GM10266 (cell line): Measurements from ENCODE around the gene DAPK3.
"Not testable (repeated sequence)": the region's sequence is repeated elsewhere in the genome, so short reads cannot be mapped to it uniquely, and the experiment has no call there.

Experiments used
- DNase-seq: peaks from one replicate; pipeline ENCODE4 v3.0.0; 2012; ENCODE audit errors: extremely low spot score
- TF ChIP-seq, protein P1 (sequence below): IDR thresholded peaks from 2 replicates; pipeline ENCODE4 v1.5.1; 2012; ENCODE audit warnings: mild to moderate bottlenecking, low read depth; ENCODE audit not compliant: control insufficient read depth, insufficient read depth; ENCODE audit errors: missing control alignments

The DAPK3 gene

DNA sequence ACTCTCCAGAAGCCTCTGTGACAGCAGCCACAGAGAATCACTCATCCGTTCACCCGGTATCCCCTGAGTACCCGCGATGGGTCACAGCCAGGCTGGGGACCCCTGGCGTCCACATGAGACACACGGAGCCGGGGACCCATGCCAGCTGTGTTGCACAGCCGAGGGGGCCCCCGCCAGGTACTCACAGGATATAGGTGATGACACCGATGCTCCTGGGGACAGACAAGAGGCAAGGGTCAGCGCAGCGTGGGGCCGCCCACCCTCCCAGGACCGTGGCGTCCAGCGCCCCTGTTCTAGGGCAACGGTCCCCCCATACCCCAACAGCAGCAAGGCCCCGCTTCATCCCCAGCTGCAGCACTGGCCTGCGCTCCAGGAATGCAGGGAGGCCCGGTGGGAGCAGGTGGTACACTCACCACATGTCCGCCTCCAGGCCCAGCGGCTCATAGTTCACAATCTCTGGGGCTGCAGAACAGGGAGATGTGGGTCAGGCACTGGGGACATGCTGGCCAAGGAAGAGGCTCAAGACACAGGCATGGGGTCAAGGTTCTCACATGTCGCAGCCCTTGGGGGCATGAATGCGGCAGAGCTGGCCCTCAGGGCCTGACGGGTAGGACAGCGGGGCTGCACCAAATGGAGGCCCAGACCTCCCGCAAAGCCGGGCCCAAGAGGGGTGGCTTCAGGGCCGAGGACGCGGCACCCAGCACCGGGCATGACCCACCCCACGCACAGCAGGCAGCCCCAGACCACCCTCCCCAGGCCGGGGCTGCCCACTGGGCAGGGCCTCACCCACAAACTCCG lies 7.2 kb downstream of the DAPK3 start:
- no peak for DNase-seq
- TF ChIP-seq, protein P1, sequence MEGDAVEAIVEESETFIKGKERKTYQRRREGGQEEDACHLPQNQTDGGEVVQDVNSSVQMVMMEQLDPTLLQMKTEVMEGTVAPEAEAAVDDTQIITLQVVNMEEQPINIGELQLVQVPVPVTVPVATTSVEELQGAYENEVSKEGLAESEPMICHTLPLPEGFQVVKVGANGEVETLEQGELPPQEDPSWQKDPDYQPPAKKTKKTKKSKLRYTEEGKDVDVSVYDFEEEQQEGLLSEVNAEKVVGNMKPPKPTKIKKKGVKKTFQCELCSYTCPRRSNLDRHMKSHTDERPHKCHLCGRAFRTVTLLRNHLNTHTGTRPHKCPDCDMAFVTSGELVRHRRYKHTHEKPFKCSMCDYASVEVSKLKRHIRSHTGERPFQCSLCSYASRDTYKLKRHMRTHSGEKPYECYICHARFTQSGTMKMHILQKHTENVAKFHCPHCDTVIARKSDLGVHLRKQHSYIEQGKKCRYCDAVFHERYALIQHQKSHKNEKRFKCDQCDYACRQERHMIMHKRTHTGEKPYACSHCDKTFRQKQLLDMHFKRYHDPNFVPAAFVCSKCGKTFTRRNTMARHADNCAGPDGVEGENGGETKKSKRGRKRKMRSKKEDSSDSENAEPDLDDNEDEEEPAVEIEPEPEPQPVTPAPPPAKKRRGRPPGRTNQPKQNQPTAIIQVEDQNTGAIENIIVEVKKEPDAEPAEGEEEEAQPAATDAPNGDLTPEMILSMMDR = no peak

DNA sequence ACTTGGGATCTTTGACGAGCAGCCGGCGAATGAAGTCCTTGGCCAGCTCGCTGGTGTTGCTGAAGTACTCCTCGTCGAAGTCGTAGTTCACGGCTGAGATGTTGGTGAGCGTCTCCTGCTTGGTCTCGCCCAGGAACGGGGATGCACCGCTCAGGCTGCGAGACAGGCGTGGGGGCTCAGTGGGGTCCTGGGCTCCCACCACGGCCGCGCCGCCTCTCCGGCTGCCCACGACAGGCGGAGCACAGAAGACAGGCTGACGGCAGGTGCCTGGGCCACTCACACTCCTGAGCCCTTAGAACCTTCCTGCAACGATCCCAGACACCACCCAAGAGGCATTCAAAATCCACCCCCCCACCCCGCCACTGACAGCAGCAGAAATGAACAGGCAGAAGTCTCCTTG lies 9.9 kb downstream of the DAPK3 start:
- no peak for DNase-seq
- TF ChIP-seq, protein P1 = no peak

DNA sequence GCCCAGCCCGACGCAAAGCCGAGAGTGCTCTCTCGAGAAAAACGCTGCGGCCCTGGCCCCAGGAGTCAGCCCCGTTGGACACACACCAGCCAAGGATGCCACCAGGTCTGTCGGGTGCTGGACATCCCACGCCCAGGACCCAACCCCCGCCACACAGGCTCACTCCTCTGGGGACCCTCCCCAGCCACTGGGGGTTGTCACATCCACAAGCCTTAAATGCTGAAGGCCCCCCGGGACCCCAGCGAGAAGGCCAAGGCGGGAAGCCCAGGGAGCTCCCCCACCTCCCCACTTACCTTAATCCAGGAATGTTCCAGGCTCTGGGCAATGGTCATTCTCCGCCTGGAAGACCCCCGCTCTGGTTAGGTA lies 11.2 kb downstream of the DAPK3 start:
- TF ChIP-seq, protein P1 = no peak
- DNase-seq = no peak

DNA sequence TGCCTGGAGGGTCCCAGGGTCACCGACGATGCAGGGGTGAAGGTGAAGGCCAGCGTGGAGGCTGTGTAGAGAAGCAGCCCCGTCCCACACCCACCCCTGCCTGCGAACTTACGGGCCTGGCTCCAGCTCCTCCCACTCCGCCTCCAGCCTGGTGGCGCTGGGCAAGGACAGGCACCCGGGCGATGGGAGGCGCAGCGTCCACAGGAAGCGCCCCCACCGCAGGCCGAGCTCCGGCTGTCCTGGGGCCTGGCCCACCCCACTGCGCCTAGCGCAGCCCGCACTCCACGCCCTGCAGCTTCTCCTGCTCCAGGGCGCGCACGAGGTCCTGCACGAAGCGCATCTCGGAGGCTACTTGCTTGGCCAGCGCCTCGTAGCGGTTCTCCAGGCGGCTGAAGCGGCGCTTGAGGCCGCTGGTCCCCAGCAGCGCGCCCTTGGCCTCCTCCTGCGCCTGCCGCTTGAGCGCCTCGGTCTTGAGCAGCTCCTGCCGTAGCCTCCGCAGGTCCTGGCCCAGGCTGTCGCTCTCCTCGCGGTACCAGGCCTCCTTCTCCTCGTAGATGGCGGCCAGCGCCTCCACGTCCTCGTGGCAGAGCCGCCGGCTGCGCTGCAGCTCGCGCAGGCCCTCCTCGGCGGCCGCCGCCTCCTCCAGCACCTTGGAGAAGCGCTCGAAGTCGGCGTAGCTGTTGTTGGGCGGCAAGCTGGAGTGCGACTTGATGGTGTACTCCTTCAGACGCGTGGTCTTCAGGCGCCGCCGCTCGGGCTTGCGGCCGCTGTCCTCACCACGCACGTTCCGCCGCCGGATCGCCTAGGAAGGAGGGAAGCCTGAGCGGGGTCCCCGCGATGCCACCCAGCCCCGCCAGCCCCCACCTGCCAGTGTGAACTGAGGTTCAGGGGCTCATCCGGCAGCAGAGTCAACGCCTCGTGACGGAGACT lies 11.8 kb downstream of the DAPK3 start:
- no peak for DNase-seq
- TF ChIP-seq, protein P1 = no peak

DNA sequence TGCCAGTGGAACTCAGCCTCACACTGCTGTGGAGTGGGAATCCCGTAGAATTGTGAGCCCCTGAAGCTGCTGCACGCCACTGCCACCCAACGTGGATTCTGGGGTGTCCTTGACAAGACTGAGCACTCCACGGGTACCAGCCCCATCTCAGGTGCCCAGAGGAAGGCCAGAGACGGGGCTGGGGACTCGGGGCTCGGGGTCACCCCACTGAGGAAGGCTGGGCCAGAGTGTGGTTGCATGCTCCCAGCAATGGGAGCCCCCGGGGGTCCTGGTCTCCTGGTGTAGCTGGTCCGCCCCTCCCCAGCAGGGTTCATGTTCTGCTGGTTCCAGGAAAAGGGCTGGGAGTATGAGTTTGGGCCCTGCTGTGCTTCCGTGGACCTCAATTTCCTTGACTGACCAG lies 15.2 kb downstream of the DAPK3 start:
- DNase-seq = no peak

DNA sequence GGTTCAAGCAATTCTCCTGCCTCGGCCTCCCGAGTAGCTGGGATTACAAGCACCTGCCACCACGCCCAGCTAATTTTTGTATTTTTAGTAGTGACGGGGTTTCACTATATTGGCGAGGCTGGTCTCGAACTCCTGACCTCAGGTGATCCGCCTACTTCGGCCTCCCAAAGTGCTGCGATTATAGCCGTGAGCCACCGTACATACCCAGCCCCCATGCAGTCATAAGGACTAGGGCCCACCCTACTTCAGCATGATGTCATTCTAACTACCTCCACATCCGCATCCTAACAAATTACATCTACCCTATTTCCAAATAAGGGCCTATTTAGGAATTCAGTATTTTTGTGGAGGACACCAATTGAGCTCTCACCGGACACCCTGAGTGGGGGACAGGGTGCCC lies 15.6 kb downstream of the DAPK3 start:
- DNase-seq = not testable (repeated sequence)

More for the DNA sequence above, 15.2 kb downstream of the DAPK3 start:
- TF ChIP-seq, protein P1 = no peak

DNA sequence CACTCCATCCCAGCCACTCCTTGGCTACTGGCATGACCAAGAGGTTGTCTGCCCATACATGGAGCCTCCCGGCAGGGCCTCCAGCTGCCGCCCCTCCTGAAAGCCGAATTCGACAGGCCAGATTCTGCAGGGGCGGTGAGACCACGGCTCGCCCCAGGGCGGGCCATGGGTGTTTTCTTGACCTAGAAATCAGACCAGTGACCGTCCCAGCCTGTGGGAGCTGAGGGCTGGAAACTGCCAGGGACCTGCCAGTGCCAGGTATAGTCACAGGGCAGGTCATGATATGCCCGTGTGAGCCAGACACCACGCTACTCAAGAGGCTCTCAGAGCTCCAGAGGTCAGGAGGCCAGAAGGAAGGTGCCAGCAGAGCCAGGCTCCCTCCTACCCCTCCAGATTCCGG lies 16.8 kb downstream of the DAPK3 start:
- TF ChIP-seq, protein P1 = no peak
- no peak for DNase-seq

DNA sequence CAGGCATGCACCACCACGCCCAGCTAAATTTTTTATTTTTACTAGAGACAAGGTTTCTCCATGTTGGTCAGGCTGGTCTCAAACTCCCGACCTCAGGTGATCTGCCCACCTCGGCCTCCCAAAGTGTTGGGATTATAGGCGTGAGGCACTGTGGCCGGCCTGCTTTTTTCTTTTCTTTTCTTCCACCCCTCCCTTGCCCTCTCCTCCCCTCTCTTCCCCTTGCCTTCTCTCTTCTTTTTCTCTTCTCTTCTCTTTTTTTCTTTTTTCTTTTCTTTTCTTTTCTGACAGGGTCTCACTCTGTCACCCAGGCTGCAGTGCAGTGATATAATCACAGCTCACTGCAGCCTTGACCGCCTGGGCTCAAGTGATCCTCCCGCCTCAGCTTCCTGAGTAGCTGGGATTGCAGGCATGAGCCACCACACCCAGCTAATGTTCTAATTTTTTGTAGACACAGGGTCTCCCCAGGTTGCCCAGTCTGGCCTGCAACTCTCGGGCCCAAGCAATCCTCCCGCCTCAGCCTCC lies 18.1 kb downstream of the DAPK3 start:
- not testable (repeated sequence) for DNase-seq
